ENCODE data around the gene GLYR1. TPM values are rescaled to one million over a fixed set of nuclear protein-coding genes. Genes with fewer than 3 reads are reported as not detected.
A peak's percentile ranks its signal among the peaks of the same experiment; 100 is the strongest.

The GLYR1 gene
- total RNA-seq, 1 experiment from 2014 or later, result 30.6 TPM

- Histone ChIP-seq H2AFZ (ENCODE audit: low read length) (peak overlapping the region; percentile 52), H3K4me1 (ENCODE audit: insufficient read depth, low read length) (peaks cover 29% of the 10 kb centered on the region), H3K79me2 (ENCODE audit: low read length) (peaks cover 86% of the 10 kb centered on the region), H3K9me3 (ENCODE audit: low read length) (no peaks in the 10 kb centered on the region), H3K36me3 (ENCODE audit: low read depth, low read length) (peaks cover 16% of the 10 kb centered on the region; the same call in 1 of the 2 replicates), H3F3A (ENCODE audit: low read length, unreplicated experiment) (no peaks in the 10 kb centered on the region), H3K9ac (ENCODE audit: low read length) (peak overlapping the region; percentile 94), H4K20me1 (ENCODE audit: low read length) (peaks cover 33% of the 10 kb centered on the region), H3K4me3 (ENCODE audit: low read length) (peak overlapping the region; percentile 97), H3K27ac (ENCODE audit: low read length) (peak overlapping the region; percentile 55), H3K9me2 (replicated peaks; ENCODE audit: low read length) (no peaks in the 10 kb centered on the region), H3K4me2 (ENCODE audit: low read length) (peak overlapping the region; percentile 87), H3K27me3 (ENCODE audit: low read length) (no peaks in the 10 kb centered on the region)
- ChIA-PET POLR2A (ENCODE audit: unreplicated experiment) (no interaction called here), CTCF (interaction anchor here (1.0 kb wide), 1 partner anchor 12 kb away, joined by 3 read pairs; no protein-coding TSS in a partner anchor)
- intact Hi-C loops (cut with micrococcal nuclease), result loop anchor here (1.0 to 2.0 kb wide), 2 partner anchors 95 to 108 kb away; no protein-coding TSS in a partner anchor
- ATAC-seq (peak; percentile 8), DNase-seq (peak; percentile 68)
- TF ChIP-seq EZH2phosphoT487 (IDR thresholded peaks at IDR 0.05; ENCODE audit: borderline replicate concordance, low read length) (no peak), EZH2 (IDR thresholded peaks at IDR 0.05; ENCODE audit: low read length, unreplicated experiment) (no peak)
- TF ChIP-seq, protein P1, sequence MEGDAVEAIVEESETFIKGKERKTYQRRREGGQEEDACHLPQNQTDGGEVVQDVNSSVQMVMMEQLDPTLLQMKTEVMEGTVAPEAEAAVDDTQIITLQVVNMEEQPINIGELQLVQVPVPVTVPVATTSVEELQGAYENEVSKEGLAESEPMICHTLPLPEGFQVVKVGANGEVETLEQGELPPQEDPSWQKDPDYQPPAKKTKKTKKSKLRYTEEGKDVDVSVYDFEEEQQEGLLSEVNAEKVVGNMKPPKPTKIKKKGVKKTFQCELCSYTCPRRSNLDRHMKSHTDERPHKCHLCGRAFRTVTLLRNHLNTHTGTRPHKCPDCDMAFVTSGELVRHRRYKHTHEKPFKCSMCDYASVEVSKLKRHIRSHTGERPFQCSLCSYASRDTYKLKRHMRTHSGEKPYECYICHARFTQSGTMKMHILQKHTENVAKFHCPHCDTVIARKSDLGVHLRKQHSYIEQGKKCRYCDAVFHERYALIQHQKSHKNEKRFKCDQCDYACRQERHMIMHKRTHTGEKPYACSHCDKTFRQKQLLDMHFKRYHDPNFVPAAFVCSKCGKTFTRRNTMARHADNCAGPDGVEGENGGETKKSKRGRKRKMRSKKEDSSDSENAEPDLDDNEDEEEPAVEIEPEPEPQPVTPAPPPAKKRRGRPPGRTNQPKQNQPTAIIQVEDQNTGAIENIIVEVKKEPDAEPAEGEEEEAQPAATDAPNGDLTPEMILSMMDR (conservative IDR thresholded peaks at IDR 0.05; ENCODE audit: low read depth, low read length), result no peak
- no TSS peak for BruUV-seq (replicated peaks)
Measured at GRCh38 chr16:4847774-4848587, 893 bp upstream of the GLYR1 start.

DNA sequence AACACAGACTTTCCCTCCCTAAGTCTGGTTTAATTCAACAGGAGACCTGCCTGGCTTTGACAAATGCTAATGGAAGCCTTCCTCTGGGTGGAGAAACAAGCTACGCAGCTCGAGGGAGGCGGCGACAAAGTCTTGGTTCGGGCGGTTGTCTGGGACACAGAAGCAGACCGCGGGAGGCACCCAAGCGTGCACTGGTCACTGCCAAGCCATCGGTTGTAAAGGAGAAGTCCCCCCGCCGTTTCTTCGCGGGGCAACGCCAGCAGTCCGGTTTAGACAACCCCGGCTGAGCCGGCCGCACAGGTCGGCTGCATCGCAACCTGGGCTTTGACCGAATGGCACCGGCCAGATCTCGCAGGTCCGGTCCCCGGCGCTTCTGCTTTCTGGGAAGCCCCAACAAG lies 586 bp downstream of the GLYR1 start:
- Histone ChIP-seq H3K9me2 (replicated peaks; ENCODE audit: low read length) (no peaks in the 10 kb centered on the region), H3K4me2 (ENCODE audit: low read length) (peak overlapping the region; percentile 93), H3K9ac (ENCODE audit: low read length) (peak overlapping the region; percentile 94), H3K79me2 (ENCODE audit: low read length) (peaks cover 71% of the 10 kb centered on the region), H3K4me3 (ENCODE audit: low read length) (peak overlapping the region; percentile 97), H4K20me1 (ENCODE audit: low read length) (peaks cover 33% of the 10 kb centered on the region), H3K36me3 (ENCODE audit: low read depth, low read length) (peaks cover 18% of the 10 kb centered on the region; the same call in 1 of the 2 replicates), H3F3A (ENCODE audit: low read length, unreplicated experiment) (no peaks in the 10 kb centered on the region), H3K9me3 (ENCODE audit: low read length) (no peaks in the 10 kb centered on the region), H3K27ac (ENCODE audit: low read length) (peak overlapping the region; percentile 55), H3K27me3 (ENCODE audit: low read length) (no peaks in the 10 kb centered on the region), H2AFZ (ENCODE audit: low read length) (peak overlapping the region; percentile 67; the same call in 1 of the 2 replicates), H3K4me1 (ENCODE audit: insufficient read depth, low read length) (peaks cover 15% of the 10 kb centered on the region)
- ChIA-PET CTCF (no interaction called here), POLR2A (ENCODE audit: unreplicated experiment) (no interaction called here)
- BruUV-seq (replicated peaks), result no TSS peak
- no peak for TF ChIP-seq EZH2 (IDR thresholded peaks at IDR 0.05; ENCODE audit: low read length, unreplicated experiment)
- ATAC-seq (peak; percentile 34), DNase-seq (peak; percentile 18)
- intact Hi-C loops (cut with micrococcal nuclease), result loop anchor here (2.0 kb wide), 1 partner anchor 96 kb away; no protein-coding TSS in a partner anchor

DNA sequence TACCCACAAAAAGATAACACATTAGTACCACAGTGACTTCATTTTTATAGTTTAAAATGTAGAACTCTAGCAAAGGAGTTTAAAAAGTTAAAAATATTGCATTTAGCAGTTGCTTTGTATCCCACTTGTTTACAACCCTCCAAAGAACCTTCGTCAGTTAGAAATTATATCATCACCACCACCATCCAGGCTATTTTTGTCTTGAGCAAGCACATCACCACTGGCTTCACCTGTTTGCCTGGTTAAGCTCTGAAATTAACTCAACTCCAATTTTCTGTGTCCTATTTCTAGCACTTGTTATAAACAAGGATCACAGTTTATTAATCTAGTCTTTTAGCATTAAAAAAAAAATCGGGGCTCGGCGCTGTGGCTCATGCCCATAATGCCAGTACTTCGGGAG lies 6.1 kb downstream of the GLYR1 start:
- Histone ChIP-seq H3K9me2 (replicated peaks; ENCODE audit: low read length) (no peaks in the 10 kb centered on the region), H3K9ac (ENCODE audit: low read length) (no peak overlapping the region), H3K27ac (ENCODE audit: low read length) (no peak overlapping the region), H3K9me3 (ENCODE audit: low read length) (no peaks in the 10 kb centered on the region), H3K36me3 (ENCODE audit: low read depth, low read length) (peaks cover 29% of the 10 kb centered on the region; the same call in 1 of the 2 replicates), H3K4me1 (ENCODE audit: insufficient read depth, low read length) (peaks cover 6% of the 10 kb centered on the region; the same call in 1 of the 2 replicates), H3K4me3 (ENCODE audit: low read length) (no peak overlapping the region), H4K20me1 (ENCODE audit: low read length) (peaks cover 14% of the 10 kb centered on the region; the same call in 1 of the 2 replicates), H3K79me2 (ENCODE audit: low read length) (peaks cover 20% of the 10 kb centered on the region), H2AFZ (ENCODE audit: low read length) (no peak overlapping the region), H3F3A (ENCODE audit: low read length, unreplicated experiment) (no peaks in the 10 kb centered on the region), H3K4me2 (ENCODE audit: low read length) (no peak overlapping the region), H3K27me3 (ENCODE audit: low read length) (no peaks in the 10 kb centered on the region)
- no TSS peak for BruUV-seq (replicated peaks)
- CTCF ChIA-PET, result no interaction called here
- no peak for ATAC-seq
- intact Hi-C loops (cut with micrococcal nuclease), result no loop called here
- DNase-seq, result no peak
- no peak for TF ChIP-seq EZH2phosphoT487 (IDR thresholded peaks at IDR 0.05; ENCODE audit: borderline replicate concordance, low read length)
- TF ChIP-seq EZH2 (IDR thresholded peaks at IDR 0.05; ENCODE audit: low read length, unreplicated experiment), result no peak
- TF ChIP-seq, protein P1 (conservative IDR thresholded peaks at IDR 0.05; ENCODE audit: low read depth, low read length), result no peak
- POLR2A ChIA-PET (ENCODE audit: unreplicated experiment), result no interaction called here

All from PC-3 (cell line).